GM23248 (cell line): Measurements from ENCODE around the gene NCKIPSD.

Experiments
- EZH2 ChIP-seq: fragments of 200-600 bp; sonication (generic); IDR thresholded peaks from 2 replicates; pipeline ENCODE4 v1.6.1; 2018; ENCODE audit warnings: antibody characterized with exemption, mild to moderate bottlenecking; ENCODE audit not compliant: insufficient read depth, poor library complexity, severe bottlenecking
- EZH2phosphoT487 ChIP-seq: fragments of 200-600 bp; sonication (generic); IDR thresholded peaks from 2 replicates; pipeline ENCODE4 v1.6.1; 2018; ENCODE audit warnings: antibody characterized with exemption, moderate library complexity, mild to moderate bottlenecking, low read depth; ENCODE audit not compliant: insufficient read depth

DNA sequence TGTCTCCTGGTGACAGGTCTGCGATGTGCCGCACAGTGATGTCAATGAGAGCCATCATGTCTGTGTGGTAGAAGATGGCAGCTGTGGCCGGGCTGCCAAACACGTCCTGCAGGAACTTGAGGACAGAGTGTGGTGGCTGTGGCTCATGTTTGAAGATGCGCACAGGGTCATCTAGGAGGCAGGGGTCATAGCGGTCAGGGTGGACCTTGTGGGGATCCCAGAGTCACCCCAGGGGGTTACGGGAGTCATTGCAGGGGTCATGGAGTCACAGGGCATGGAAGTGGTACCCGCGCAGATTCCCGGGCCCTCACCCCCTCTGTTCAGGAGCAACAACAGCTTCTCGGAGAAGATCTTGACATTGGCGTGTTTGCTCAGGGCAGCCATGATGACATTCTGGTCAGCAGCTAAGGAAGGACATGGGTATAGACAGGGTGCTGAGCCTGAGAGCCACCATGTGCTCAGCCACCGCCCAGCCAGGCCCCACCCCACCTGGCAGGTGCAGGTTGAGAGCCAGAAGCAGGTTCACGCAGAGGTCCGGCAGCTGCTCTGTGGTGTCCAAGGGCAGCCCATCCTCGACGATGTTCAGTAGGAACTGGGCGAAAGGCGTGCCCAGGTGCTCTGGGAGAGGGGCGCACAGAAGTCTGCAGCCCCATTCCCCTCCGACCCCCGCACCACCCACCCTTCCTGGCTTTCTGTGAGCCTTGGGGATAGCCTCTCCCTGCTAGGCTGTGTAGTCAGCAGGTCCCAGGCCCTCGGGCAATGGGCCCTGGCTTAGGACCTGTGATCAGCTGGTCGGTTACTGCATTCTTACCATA, 6.9 kb downstream of the NCKIPSD start:
- TF ChIP-seq EZH2 = no peak
- no peak for TF ChIP-seq EZH2phosphoT487
